Activated CD4-positive, alpha-beta T cell treated with anti-CD3 and anti-CD28 coated beads, Interleukin-2, amount 50 U/mL, for 1 hour (primary cell): Measurements from ENCODE around the gene UBA6.
"Not testable (repeated sequence)": the region's sequence is repeated elsewhere in the genome, so short reads cannot be mapped to it uniquely, and the experiment has no call there.

Experiments used
- DNase-seq: peaks from one replicate; pipeline ENCODE4 v3.0.0-alpha.2; 2020

UBA6 gene

DNA sequence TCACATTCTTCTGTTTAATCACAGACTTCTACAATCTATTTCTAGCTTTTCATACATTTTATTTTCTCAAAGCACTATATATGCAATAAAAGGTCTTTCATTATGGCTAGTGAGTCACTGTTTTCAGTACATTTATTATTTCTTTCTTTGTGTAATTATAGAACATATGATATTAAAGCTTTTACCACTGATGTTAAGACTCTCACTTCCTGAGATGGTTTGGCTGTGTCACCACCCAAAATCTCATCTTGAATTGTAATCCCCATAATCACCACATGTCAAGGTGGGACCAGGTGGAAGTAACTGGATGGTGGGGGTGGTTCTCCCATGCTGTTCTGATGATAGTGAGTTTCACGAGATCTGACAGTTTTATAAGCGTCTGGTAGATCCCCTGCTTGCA, 41.9 kb downstream of the UBA6 start:
- DNase-seq = no peak

DNA sequence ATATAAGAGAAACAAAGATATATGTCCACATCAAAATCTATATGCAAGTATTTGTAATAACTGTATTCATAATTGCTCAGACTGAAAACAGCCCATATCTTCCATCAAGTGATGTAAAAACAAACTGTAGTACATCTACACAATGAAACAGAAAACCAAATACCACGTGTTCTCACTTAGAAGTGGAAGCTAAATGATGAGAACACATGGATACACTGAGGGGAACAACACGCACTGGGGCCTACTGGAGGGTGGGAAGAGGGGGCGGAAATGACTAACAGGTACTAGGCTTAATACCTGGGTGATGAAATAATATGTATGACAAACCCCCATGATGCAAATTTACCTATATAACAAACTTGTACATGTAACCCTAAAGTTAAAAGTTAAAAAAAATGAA, 42.7 kb downstream of the UBA6 start:
- DNase-seq = no peak

DNA sequence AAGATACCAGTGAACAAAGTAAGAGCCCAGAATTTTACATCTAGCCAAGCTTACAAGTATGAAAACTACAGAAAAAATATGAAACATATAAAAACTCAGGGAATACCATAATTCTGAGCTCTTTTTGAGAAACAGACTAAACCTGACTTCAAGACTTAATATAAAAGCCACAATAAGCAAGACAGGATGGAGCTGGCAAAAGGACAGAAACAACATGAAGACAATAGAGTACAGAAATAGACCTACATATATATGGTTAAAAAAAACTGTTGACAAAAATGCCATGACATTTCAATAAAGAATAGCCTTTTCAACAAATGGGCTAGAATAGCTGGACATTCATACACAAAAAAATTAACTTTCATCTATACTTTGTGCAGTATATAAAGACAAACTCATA, 49.4 kb downstream of the UBA6 start:
- DNase-seq = no peak

DNA sequence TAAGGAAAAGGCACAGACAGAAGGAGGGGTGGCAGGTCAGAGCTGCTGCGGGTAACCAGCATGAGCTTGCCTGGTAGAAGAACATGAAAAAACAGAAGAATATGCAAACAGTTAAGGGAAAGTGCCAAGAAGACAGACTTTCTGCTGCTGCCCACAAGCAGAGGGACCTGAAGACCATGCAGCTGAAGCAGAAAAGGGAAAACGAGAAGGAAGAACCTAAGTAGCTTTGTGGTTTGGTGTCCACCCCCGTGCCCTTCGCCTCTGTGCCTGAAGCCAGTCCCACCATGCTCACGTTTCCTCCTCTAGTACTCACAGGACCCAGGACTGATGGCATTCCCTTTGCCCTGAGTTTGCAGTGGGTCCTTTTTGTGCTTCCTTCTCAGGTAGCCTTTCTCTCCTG, 62.8 kb downstream of the UBA6 start:
- no peak for DNase-seq

DNA sequence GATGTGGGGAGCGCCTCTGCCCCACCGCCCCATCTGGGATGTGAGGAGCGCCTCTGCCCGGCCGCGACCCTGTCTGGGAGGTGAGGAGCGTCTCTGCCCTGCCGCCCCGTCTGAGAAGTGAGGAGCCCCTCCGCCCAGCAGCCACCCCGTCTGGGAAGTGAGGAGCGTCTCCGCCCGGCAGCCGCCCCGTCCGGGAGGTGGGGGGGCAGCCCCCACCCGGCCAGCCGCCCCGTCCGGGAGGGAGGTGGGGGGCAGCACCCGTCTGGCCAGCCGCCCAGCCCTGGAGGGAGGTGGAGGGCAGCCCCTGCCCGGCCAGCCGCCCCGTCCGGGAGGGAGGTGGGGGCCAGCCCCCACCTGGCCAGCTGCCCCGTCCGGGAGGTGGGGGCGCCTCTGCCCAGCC, 64.0 kb downstream of the UBA6 start:
- DNase-seq = not testable (repeated sequence)

DNA sequence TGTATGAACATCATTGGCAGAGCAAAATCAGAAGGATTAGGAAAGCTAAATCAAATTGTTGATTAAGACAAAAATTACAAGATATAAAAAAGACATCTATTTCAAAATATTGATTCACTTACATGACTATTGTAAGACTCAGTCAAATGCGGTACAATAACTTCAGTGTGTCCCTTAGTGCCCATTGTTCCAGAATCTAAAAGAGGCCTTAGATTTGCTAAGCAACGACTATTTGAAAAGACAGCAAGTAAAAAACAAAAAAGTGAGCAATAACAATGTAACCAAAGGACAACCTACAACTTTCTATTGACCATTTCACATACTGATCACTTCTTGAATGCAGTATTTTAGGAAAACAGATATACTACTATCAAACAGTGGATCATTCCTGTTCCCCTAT, 65.6 kb downstream of the UBA6 start:
- DNase-seq = no peak

DNA sequence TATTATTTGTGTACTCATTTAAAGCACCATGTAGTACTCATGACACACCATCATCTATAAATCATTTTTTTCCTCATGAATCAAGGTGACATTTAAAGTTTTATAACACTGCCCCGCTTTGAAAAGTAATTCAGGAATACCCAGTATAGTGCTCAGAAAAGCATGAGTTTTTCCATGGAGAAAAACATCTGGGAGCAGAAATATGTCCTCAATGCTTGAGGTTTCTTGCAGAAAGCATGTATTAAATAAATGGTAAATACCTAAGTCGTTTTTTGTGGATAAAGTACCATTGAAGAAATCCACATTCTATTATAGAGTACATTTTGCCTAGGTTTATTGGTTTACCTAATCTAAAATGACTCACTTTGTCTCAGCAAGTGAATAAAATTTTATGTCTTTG, 66.2 kb downstream of the UBA6 start:
- DNase-seq = no peak

DNA sequence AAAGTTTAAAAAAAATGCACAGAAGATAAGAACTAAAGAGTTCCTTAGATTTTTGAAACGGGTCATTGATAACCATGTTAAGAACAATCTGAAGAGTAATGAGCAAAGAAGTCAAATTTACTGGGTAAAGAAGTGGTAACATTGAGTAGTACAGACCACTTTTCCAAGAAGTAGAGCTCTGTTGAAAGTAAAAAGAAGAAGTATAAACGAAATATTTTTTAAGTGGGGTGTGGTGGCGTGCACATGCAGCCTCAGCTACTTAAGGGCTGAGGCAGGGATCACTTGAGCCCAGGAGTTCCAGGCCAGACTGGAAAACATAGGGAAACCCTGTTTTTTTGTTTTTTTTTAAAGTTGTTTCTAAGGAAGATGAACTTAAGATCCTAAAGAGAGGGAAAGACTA, 68.5 kb downstream of the UBA6 start:
- no peak for DNase-seq

DNA sequence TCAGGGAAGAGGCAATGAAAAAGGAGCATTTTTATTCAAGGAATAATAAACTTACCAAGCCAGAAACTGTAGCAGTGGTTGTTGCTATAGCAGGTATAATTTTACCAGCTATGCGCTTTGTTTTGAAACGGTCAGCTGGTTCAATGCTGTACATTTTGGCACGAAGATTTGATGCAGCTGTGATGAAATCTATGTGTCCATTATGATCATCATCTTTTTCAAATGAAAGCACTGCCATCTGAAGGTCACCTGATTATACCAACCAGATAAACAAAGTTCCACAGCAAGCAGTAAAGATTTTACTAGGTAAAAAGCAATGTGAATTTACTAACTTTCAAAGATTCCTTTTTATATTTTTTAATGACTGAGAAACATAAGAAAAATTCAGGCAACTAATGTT, 76.0 kb downstream of the UBA6 start:
- no peak for DNase-seq

DNA sequence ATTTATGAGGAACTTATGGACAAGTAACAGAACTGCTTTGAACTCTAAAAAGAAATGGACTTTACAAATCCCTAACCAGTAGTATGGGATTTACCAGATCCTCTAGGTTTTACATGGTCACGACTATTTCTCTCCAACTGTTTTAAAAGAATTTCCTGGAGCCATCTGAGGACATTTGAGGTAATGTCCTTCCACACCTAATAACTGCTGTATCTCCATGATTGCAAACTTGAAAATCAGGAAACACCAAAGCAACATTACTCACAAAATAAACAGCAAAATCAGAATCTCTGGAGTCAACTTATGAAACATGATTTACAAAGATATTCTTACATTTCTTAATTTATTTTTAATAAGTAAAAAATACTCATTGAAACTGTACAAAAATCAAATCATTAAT, 84.5 kb downstream of the UBA6 start:
- no peak for DNase-seq

DNA sequence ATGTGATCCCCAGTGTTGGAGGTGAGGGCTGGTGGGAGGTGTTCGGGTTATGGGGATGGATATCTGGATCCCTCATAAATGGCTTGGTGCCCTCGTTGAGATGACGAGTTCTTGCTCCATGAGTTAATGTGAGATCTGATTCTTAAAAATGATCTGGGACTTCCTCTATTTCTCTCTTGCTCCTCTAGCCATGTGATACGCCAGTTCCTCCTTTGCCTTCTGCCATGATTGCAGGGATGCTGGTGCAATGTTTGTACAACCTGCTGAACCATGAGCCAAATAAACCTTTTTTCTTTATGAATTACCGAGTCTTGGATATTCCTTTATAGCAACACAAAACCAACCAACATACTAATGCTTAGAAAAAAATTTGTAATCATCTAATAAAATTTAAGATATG, 85.8 kb downstream of the UBA6 start:
- no peak for DNase-seq

DNA sequence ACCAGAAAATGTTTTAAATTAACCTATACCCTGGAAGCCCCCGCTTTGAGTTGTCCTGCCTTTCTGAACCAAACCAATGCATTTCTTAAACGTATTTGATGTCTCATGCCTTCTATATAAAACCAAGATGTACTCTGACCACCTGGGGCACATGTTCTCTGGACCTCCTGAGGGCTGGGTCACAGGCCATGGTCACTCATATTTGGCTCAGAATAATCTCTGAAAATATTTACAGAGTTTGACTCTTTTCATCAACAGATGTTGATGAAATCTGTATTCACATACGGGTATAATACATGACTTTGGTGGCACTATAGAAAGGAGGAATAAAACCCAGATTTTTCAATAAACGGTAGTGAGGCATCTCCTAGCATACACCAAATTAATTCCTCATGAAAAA, 86.8 kb downstream of the UBA6 start:
- no peak for DNase-seq

DNA sequence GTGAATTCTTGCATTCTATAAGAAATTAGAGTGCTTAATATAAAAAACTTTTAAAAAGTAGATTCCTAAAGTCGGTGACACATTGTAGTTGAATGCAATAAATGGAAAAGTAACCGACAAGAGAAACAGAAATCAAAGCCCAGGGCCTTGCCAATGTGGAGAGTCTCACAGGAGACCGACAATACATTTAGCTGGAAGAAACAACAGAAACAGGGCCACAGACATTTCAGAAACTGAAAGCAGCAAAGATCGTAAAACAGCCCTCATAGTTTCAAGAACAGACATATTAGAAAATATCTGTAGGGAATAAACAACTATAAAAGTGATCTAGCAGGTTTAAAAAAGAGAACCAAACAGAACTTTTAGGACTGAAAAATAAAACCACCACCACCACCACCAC, 92.9 kb downstream of the UBA6 start:
- no peak for DNase-seq

DNA sequence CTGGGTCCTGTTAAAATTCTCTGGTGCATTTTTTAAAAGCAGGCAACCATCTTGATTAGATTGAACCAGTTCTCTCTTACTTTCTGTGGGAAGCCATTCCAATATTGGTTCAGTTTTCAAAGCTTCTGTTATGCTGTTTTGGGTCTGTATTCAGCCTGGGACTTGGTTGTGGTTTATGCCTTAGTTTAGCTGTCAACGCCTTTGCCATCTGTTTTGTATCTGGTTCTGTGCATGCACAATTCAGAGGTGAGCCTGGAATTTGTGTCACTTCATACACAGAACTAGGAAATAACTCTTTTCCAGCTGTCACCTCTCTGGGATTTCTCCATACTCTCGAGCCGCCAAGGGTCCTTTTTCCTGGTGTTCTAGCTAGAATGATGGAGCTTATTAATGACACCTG, 96.2 kb downstream of the UBA6 start:
- DNase-seq = no peak

DNA sequence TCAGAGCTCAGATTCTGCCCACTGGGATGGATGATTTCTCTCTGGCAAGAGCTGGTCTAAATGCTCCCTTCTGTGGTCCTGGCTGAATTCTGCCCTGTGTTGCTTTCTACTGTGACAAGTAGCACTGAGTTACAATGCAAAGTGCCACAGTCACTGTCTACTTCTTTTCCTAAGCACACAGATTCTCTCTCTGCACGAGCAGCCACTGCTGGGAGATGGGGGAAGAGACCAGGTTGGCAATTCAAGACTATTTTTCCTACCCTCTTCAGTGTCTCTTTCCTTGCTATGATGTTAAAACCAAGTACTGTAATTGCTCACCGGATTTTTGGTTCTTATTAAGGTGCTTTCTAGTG, 97.0 kb downstream of the UBA6 start:
- DNase-seq = no peak

DNA sequence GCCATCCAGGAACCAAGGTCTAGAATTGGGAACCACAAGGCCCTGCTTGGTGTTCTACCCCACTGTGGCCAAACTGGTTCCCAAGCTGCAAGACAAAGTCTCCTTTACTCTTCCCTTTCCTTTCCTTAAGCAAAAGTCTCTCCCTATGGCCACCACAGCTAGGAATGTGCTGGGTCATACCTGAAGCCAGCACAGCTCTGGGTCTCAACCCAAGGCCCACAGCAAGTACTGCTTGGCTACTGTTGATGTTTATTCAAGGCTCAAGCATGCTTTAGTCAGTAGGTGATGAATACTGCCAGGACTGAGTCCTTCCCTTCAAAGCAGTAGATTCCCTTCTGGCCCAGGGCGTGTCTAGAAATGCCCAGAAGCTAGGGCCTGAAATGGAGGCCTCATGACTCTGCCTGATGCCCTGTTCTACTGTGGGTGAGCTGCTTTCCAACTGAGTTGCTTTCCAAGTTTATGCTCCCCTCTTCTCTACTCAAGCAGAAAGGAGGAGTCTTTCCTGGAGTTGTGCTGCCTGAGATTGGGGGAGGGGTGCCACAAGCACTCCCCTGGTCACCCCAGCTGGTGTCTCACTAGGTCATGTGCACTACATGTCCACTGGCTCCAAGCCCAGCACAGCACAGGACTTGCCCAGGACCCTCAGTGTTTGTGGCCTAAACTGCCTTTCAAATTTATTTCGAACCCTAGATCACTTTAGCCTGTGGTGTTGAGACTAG, 97.5 kb downstream of the UBA6 start:
- DNase-seq = no peak

DNA sequence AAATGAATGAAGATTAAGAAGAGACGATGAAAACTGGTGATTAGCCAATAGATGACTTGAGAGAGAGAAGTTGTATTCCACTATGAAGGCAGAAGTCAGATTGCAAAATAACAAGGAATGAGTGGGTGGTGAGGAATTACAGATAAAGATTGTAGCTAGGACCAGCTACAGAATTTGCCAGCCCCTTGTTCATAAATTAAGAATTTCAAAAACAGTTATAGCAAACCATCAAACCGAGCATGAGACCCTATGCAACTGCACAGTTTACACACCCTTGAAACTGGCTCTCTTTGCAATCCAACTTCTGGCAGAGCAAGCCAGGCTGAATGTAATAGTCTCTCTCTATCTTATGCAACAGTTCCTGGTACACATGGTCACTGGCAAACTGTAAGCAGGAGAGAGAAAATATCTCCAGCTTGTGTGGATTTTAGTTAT, 107.2 kb downstream of the UBA6 start:
- DNase-seq = no peak

DNA sequence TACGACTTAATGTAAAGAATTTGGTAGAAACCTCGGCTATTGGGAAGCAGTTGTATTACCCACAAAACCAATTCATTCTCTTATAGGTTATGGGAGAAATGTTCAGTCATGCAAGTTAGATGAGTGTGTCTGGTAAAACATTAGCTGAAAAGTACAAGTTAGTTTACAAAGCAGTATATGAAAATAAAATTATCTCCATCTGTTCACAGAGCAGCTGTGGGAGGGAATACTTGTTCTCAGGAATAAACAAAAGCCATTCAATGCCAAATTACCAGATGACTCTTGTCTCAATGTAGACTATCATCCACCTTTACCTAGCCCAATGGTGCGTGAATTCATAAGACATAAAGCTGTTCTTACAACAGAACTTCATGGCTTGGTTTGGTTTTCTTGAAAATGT, 113.8 kb downstream of the UBA6 start:
- no peak for DNase-seq

DNA sequence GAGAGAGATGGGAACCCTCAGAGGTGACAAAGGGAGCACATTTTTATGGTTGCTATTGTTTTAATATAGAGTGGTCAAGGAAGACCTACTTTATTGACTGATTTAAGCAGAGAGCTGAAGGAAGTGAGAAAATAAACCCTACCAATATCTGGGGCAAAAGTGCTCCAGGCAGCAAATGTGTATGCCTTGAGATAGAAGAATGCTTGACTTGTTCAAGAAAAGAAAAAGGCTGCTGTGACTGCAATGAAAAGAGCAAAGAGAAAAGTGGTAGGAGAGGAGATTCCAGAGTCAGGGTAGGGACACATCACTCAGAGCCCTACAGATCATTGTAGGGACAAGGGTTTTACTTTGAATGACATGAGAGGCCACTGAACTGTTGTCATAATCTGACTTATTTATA, 116.5 kb downstream of the UBA6 start:
- DNase-seq = no peak

DNA sequence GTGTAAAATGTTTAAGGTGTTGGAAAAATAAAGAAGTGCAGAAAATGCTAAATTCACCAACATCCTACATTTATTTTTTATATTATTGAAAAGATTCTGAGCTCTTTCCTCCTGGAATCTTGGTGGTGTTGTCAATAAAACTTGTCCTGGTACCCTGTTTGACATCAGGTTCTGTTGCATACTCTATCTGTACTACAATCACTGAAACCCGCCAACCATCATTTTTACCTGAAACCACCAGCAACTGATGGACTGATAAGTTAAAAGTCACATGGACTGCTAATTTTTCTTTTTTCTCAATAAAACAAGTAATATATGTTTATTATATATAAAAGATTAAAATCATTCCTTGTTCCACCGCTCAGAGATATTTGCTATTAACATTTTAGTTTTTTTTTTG, 119.0 kb downstream of the UBA6 start:
- no peak for DNase-seq

DNA sequence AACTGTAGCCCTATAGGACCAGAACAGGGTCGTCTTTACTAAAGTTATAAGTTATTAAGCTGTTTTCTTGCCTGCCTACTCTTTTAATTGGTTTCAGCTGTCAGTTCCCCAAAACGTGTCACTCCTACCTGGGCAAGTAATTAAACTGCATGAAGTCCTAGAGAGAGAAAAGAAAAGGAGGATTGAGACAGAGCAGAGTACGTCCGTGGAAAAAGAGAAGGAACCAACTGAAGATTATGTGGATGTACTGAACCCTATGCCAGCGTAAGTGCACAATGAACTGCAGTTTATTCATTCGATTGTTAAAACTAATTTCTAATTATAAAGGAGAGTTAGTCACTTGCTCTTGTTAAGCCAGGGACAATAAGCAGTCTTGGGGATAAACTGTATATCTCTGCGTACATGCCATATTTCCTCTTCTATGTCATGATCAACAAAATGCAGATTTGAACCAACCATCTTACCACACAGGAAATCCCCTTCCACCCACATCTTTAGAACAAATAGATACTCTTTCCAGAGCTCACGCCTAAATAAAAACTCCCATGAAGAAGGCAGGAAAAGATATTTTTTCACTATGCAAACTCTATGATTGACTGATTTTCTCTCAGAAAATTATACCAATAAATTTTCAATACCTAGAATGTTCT, 119.6 kb downstream of the UBA6 start:
- DNase-seq = no peak

DNA sequence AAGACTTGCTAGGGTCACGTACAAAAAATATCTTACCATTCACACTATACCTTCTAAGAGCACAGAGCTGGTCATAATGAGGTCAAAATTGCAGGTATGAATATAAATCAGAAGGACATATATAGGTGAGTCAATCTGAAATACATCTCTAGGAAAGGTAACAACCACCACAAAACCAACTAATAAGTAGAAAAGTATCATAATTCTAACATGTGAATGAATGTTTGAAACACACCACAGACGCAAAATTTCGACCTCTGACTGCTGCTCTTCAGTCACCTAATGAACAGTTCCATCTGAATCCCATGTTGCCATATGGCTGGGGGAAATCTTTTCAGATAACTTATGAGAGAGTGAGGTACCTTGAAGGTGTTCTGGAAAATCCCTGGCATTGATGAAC, 120.4 kb downstream of the UBA6 start:
- no peak for DNase-seq

DNA sequence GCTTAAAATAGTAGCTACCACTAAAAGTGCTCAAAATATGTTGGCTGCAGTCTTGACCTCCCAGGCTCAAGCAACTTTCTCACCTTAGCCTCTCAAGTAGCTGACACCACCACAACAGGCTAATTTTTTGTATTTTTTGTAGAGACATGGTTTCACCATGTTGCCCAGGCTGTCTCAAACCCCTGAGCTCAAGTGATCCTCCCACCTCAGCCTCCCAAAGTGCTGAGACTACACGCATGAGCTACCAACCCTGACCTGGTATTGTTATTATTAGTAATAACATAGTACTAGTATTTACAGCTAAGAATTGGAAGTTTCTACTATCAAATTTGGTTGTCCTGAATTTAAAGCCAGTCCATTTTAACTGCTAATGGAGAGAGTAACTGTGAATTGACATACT, 124.4 kb downstream of the UBA6 start:
- no peak for DNase-seq

DNA sequence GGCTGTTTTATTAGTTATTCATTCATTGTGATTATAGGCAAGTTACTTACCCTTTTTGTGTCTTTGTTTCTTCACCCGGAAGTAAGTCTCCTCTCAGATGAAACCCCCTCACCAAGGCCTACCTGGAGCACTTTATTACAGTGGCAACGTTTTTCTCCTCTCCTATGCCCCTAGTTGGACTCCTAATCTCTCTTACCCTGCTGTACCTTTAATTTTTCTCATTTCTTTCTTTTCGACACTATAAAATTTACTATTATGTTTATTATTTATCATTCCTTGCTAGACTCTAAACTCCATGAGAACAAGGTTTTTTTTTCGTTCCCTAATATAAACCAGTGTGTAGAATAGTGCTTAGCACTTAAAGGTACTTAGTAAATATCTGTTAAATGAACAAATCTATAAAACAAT, 124.9 kb downstream of the UBA6 start:
- no peak for DNase-seq
